HG02571 (cell line): ENCODE measurements around the gene PCARE.
"Not testable (repeated sequence)": the region's sequence is repeated elsewhere in the genome, so short reads cannot be mapped to it uniquely, and the experiment has no call there.

Experiments used
- ATAC-seq: cut with Tn5 transposase; IDR thresholded peaks from one replicate; pipeline ENCODE4 v1.9.1; 2021; ENCODE audit warnings: mild to moderate bottlenecking, moderate library complexity; ENCODE audit not compliant: unreplicated experiment

Gene PCARE

GRCh38 chr2:29074411-29074810, at the start of gene PCARE:
Gene PCARE, minus strand, starts transcription at chr2:29074523. Its CDS starts 262 bp downstream, at chr2:29074261.
- no peak for ATAC-seq

- ATAC-seq: no peak
Measured at GRCh38 chr2:29123617-29124349, 49.5 kb upstream of the PCARE start.

GRCh38 chr2:29120846-29121245, 46.5 kb upstream of the PCARE start:
- no peak for ATAC-seq

- ATAC-seq: no peak
Measured at GRCh38 chr2:29119211-29119610, 44.9 kb upstream of the PCARE start.

- no peak for ATAC-seq
Measured at GRCh38 chr2:29117636-29118303, 43.4 kb upstream of the PCARE start.

GRCh38 chr2:29115797-29116781, 41.8 kb upstream of the PCARE start:
- no peak for ATAC-seq

- peak; percentile 49 for ATAC-seq
Measured at GRCh38 chr2:29114946-29115609, 40.8 kb upstream of the PCARE start, which contains the start of gene CLIP4. Gene CLIP4, plus strand, starts transcription at chr2:29115415. Its CDS starts 5,974 bp downstream, at chr2:29121389.

- no peak for ATAC-seq
Measured at GRCh38 chr2:29114586-29114945, 40.2 kb upstream of the PCARE start.

- ATAC-seq: no peak
Measured at GRCh38 chr2:29113891-29114321, 39.6 kb upstream of the PCARE start.

GRCh38 chr2:29113027-29113686, 38.8 kb upstream of the PCARE start:
- ATAC-seq: no peak

- ATAC-seq: no peak
Measured at GRCh38 chr2:29112379-29112778, 38.1 kb upstream of the PCARE start.

- no peak for ATAC-seq
Measured at GRCh38 chr2:29110916-29111535, 36.7 kb upstream of the PCARE start.

GRCh38 chr2:29109246-29109645, 34.9 kb upstream of the PCARE start:
- no peak for ATAC-seq

- no peak for ATAC-seq
Measured at GRCh38 chr2:29108225-29108624, 33.9 kb upstream of the PCARE start.

GRCh38 chr2:29107547-29107946, 33.2 kb upstream of the PCARE start:
- ATAC-seq: not testable (repeated sequence)

GRCh38 chr2:29106980-29107388, 32.7 kb upstream of the PCARE start:
- ATAC-seq: no peak

- ATAC-seq: no peak
Measured at GRCh38 chr2:29106256-29106655, 31.9 kb upstream of the PCARE start.

- no peak for ATAC-seq
Measured at GRCh38 chr2:29105375-29105774, 31.1 kb upstream of the PCARE start.

GRCh38 chr2:29104688-29105087, 30.4 kb upstream of the PCARE start:
- no peak for ATAC-seq

GRCh38 chr2:29100564-29100963, 26.2 kb upstream of the PCARE start:
- ATAC-seq: no peak
